22Rv1 (cell line): ENCODE measurements around the gene AIP.

Experiments used
- CTCF ChIP-seq: fragments of 450-650 bp; IDR thresholded peaks from 2 replicates; pipeline ENCODE4 v1.5.1; 2017; ENCODE audit warnings: mild to moderate bottlenecking
- ZFX ChIP-seq: fragments of 450-650 bp; IDR thresholded peaks from 2 replicates; pipeline ENCODE4 v1.6.1; 2017; ENCODE audit warnings: antibody characterized with exemption, borderline replicate concordance

DNA sequence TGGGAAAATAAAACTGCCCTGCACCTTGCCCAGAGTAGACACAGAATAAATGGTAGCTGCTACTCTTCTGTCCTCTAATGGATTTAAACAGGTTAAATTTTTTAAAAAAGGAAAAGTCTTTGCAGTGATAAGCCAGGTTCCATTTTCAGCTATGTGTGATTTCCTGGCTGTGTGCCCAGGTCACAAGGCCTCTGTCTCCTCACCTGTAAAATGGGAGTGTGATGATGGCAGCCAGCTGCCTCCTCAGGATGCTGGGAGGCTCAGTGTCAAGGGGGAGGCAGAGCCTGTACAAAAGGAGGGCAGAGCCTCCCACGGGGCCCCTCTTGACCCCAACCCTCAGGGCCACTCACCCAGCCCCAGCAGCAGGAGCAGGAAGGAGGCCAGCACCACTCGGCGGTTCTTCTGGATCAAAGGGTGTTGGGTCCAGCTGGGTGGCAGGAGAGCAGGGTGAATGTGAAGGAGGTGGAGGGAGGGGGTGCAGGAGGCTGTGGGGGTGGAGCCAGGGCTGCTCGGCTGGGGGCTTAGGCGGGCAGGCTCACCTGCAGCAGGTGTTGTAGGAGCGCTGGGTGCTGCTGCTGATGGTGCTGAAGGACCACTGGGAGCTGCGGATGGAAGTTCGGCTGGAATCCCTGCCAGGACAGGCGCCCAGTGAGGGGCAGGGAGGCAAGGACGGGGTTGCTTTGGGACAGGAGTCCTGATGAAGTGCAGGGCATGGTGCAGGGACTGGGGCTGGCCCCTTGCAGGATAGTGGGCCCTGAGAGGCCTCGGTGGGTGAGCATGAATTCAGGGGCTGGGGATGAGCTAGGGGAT, 15.7 kb upstream of the AIP start:
- TF ChIP-seq CTCF (no peak), ZFX (no peak)
